Body of pancreas (tissue), 4 donors: ENCODE measurements around the gene VWA2. TPM values are rescaled to one million over a fixed set of nuclear protein-coding genes. Genes with fewer than 3 reads are reported as not detected.

Source experiments
- ATAC-seq: fragments of 150-250 bp; one replicate; pipeline ENCODE4 v1.9.1; 2016
- DNase-seq, 4 donors: peaks; one replicate each; pipeline ENCODE4 v3.0.0-alpha.2; 2019
- H3K27ac ChIP-seq, 4 donors: fragments of 200-600 bp; sonication (generic); 1 replicate in 3 of 4; 2 replicates in 1 of 4; pipeline versions ENCODE4 v1.5.1 to v1.6.1; 2016 to 2019; ENCODE audit warnings: mild to moderate bottlenecking in 1 of 4, mixed read lengths in 1 of 4, moderate library complexity in 1 of 4
- H3K27me3 ChIP-seq, 2 donors: fragments of 200-600 bp; sonication (generic); one replicate each; pipeline ENCODE4 v1.6.0; 2016; ENCODE audit warnings: mild to moderate bottlenecking in 1 of 2
- H3K36me3 ChIP-seq, 2 donors: fragments of 200-600 bp; sonication (generic); replicated peaks in 1 of 2; 2 replicates each; pipeline ENCODE4 v1.5.1; 2016; ENCODE audit warnings: low read depth in 2 of 2; ENCODE audit not compliant: insufficient read depth in 1 of 2
- H3K4me1 ChIP-seq: fragments of 200-600 bp; sonication (generic); one replicate; pipeline ENCODE4 v1.6.0; 2016
- H3K4me3 ChIP-seq, 2 donors: fragments of 200-600 bp; sonication (generic); 1 replicate in 1 of 2; 2 replicates in 1 of 2; pipeline ENCODE4 v1.5.1; 2016 to 2019
- H3K9me3 ChIP-seq, 3 donors: fragments of 200-600 bp; sonication (generic); 1 replicate in 2 of 3; 2 replicates in 1 of 3; pipeline ENCODE4 v1.5.1; 2016
- POLR2A ChIP-seq, 3 donors: fragments of 450-650 bp; IDR thresholded peaks; one replicate each; pipeline ENCODE4 v1.6.1; 2016; ENCODE audit warnings: antibody characterized with exemption in 3 of 3, mild to moderate bottlenecking in 2 of 3
- WGBS, 2 donors: methylation state at CpG; one replicate each; pipeline ENCODE4 v1.1.5; 2017; 5-methylcytosine and 5-hydroxymethylcytosine counted together
- intact Hi-C: fragments of 100-400 bp; cut with DNase I; formaldehyde crosslinking; loops from one replicate; pipeline ENCODE4 v1.15.1; 2023
- total RNA-seq, 2 donors: library from RNA; depleted of rRNA; stranded (reverse); fragments of >200 nt; gene quantifications; one replicate each; pipeline ENCODE4 v1.1.0, GENCODE V29; 2016
- TF ChIP-seq, protein P1 (sequence below), 7 experiments: fragments of 450-650 bp in 4 of 7; fragments of 200-600 bp in 3 of 7; sonication (generic) in 3 of 7; IDR thresholded peaks; one replicate each; pipeline ENCODE4 v1.5.1; 2016 to 2019; ENCODE audit warnings: antibody characterized with exemption in 7 of 7

VWA2 gene
- total RNA-seq, 2 donors from 2014 or later, result 10.5 to 15.3 TPM

DNA sequence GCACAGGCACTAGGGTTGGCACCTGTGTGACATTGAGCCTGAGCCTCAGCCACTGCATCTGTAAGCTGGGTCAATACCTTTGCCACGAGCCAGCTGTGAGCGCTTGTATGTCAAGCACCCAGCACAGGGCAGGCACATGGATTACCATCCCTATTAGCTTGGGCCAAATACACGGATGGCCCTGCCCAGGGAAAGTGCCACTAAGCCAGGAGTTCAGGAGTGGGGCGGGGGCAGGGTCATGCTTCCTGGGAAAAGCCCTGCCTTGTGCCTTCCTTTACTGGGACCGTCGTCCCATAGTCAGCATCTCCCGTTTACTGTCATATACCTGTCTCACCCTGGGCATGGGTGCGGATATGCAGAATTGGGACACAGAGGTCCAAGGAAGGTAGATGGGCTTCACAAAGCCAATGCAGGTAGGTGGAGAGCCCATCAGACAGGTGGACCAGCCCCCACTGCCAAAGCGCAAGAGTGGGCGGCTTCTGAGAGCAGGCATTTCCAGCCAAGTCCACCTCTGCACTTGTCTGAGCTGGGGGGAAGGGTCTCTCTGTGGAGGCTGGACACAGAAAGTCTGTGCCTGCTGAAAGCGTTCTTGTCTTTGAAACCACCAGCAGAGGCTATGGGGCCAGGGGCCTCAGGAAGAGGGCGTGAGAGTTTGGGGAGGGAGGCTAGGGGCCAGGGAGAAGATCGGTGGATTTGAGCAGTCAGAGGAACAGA, 72.6 kb downstream of the VWA2 start:
- ATAC-seq (no peak), DNase-seq (no peak)
- intact Hi-C loops, result no loop called here
- TF ChIP-seq, protein P1, sequence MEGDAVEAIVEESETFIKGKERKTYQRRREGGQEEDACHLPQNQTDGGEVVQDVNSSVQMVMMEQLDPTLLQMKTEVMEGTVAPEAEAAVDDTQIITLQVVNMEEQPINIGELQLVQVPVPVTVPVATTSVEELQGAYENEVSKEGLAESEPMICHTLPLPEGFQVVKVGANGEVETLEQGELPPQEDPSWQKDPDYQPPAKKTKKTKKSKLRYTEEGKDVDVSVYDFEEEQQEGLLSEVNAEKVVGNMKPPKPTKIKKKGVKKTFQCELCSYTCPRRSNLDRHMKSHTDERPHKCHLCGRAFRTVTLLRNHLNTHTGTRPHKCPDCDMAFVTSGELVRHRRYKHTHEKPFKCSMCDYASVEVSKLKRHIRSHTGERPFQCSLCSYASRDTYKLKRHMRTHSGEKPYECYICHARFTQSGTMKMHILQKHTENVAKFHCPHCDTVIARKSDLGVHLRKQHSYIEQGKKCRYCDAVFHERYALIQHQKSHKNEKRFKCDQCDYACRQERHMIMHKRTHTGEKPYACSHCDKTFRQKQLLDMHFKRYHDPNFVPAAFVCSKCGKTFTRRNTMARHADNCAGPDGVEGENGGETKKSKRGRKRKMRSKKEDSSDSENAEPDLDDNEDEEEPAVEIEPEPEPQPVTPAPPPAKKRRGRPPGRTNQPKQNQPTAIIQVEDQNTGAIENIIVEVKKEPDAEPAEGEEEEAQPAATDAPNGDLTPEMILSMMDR (IDR thresholded peaks at IDR 0.05), result no peak
- no peak for TF ChIP-seq POLR2A (IDR thresholded peaks at IDR 0.05)
- H3K4me3 ChIP-seq, result no peak overlapping the region
- no peaks in the 10 kb centered on the region for H3K9me3 ChIP-seq
- WGBS, 2 donors, result 75 to 86% methylated on average over 10 to 13 of the region's 13 CpGs
- peaks cover 0 to 2% of the 10 kb centered on the region in 2 donors for H3K36me3 ChIP-seq
- H3K27ac ChIP-seq, result no peak overlapping the region
- H3K4me1 ChIP-seq, result no peaks in the 10 kb centered on the region
- no peaks in the 10 kb centered on the region for H3K27me3 ChIP-seq

DNA sequence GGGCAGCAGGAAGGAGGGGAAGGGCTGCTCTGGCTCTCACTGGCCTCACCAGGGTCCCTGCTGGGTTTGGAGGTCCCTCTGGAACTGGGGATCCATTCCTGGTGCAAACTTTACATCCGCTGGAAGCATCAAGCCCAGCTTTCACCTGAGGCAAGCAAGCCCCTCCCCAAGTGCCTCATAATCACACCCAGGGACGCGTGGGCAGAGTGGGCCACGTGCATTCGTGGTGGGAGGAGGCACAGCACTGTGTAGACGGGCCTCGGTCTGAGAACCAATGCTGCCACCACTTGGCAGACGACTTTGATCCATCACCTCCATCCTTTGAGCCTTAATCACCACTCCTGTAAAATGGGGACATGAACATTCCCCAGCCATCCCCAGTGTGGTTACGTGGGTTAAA, 74.1 kb downstream of the VWA2 start:
- H3K27ac ChIP-seq, result no peak overlapping the region

DNA sequence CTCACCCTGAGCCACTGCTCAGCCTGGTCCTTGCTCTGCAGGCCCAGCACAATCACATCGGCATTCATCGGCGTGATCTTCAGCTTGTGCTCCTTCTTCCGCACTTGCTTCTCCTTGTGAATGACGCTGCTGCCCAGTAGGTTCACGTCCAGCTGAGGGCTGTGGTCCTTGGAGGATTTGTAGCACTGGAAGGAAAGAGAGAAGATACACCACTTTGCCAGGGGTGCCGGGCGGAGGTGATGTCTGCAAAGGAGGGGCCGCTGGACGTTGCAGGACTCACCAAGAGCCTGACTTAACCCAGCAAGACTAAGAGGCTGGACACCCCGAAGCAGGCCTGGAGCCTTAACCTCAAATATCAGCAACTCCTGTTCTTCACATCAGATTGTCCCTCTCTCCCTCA, 74.8 kb downstream of the VWA2 start:
- no peak for TF ChIP-seq POLR2A (IDR thresholded peaks at IDR 0.05)
- TF ChIP-seq, protein P1 (IDR thresholded peaks at IDR 0.05), result no peak
- H3K4me1 ChIP-seq, result no peaks in the 10 kb centered on the region
- H3K4me3 ChIP-seq, result no peak overlapping the region
- no peaks in the 10 kb centered on the region for H3K9me3 ChIP-seq
- no peaks in the 10 kb centered on the region for H3K27me3 ChIP-seq
- no peak overlapping the region for H3K27ac ChIP-seq
- intact Hi-C loops, result no loop called here
- H3K36me3 ChIP-seq, result peaks cover 0 to 2% of the 10 kb centered on the region in 2 donors
- WGBS, 2 donors, result 83 to 86% methylated on average over 11 of the region's 11 CpGs
- ATAC-seq (no peak), DNase-seq (no peak)

More for the DNA sequence above, 74.1 kb downstream of the VWA2 start:
- TF ChIP-seq POLR2A (IDR thresholded peaks at IDR 0.05), result no peak
- TF ChIP-seq, protein P1 (IDR thresholded peaks at IDR 0.05), result no peak
- ATAC-seq (no peak), DNase-seq (no peak)
- Histone ChIP-seq H3K4me1 (no peaks in the 10 kb centered on the region), H3K4me3 (no peak overlapping the region), H3K27me3 (no peaks in the 10 kb centered on the region), H3K36me3 (peaks cover 0 to 2% of the 10 kb centered on the region in 2 donors), H3K9me3 (no peaks in the 10 kb centered on the region)
- intact Hi-C loops, result no loop called here
- 86 to 100% methylated on average over 3 to 9 of the region's 9 CpGs for WGBS, 2 donors

DNA sequence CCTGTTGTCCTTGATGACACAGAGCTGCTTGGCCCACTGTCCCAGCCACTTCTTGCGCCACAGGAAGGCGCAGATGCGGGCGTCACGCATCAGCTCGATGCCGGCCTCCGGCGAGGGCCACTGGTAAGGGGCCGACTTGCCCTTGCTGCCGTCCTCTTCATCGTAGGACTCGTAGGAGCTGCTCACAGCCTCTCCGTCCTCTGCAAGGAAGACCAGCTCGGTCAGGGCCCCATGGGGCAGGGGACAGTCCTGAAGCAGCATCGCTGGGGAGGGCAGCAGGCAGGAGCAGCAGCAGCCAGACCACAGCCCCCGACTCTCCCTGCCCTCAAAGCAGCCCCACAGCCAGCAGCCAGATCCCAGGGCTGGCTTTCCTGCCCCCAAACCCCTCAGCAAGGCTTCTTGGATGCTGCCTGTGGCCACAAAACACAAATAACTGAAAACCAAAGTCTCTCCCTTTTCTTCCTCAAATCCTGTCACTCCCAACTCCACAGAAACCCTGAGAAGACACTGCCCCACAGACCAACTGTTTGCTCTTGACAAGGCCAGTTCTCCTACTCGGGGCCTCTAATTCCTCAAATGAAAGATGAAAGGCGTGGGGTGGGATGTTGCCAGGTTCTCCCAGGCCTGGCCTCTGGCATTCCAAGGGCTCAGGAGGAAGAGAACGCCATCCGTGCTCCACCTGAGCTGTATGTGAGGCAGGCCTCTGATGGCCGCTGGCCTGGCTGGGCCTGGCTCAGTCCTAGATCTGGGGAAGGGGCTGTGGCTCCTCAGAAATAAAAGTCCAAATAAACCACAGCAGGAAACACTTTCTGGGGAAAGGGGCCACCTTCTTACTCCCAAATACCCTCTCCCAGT, 76.7 kb downstream of the VWA2 start:
- H3K27me3 ChIP-seq, result no peaks in the 10 kb centered on the region
- H3K27ac ChIP-seq, result no peak overlapping the region
- DNase-seq (no peak), ATAC-seq (no peak)
- H3K9me3 ChIP-seq, result no peaks in the 10 kb centered on the region
- no peak overlapping the region for H3K4me3 ChIP-seq
- intact Hi-C loops, result no loop called here
- no peaks in the 10 kb centered on the region for H3K4me1 ChIP-seq
- TF ChIP-seq, protein P1 (IDR thresholded peaks at IDR 0.05), result no peak
- no peak for TF ChIP-seq POLR2A (IDR thresholded peaks at IDR 0.05)
- WGBS, 2 donors, result 90 to 94% methylated on average over 18 to 22 of the region's 22 CpGs
- H3K36me3 ChIP-seq, result peaks cover 0 to 2% of the 10 kb centered on the region in 2 donors
